GM19025 (cell line): ENCODE results near the gene STK36.
A peak's percentile ranks its signal among the peaks of the same experiment; 100 is the strongest.

Experiments
- ATAC-seq: cut with Tn5 transposase; IDR thresholded peaks from one replicate; pipeline ENCODE4 v1.9.1; 2021; ENCODE audit warnings: mild to moderate bottlenecking, low read depth, moderate library complexity; ENCODE audit not compliant: unreplicated experiment

Gene STK36, protein sequence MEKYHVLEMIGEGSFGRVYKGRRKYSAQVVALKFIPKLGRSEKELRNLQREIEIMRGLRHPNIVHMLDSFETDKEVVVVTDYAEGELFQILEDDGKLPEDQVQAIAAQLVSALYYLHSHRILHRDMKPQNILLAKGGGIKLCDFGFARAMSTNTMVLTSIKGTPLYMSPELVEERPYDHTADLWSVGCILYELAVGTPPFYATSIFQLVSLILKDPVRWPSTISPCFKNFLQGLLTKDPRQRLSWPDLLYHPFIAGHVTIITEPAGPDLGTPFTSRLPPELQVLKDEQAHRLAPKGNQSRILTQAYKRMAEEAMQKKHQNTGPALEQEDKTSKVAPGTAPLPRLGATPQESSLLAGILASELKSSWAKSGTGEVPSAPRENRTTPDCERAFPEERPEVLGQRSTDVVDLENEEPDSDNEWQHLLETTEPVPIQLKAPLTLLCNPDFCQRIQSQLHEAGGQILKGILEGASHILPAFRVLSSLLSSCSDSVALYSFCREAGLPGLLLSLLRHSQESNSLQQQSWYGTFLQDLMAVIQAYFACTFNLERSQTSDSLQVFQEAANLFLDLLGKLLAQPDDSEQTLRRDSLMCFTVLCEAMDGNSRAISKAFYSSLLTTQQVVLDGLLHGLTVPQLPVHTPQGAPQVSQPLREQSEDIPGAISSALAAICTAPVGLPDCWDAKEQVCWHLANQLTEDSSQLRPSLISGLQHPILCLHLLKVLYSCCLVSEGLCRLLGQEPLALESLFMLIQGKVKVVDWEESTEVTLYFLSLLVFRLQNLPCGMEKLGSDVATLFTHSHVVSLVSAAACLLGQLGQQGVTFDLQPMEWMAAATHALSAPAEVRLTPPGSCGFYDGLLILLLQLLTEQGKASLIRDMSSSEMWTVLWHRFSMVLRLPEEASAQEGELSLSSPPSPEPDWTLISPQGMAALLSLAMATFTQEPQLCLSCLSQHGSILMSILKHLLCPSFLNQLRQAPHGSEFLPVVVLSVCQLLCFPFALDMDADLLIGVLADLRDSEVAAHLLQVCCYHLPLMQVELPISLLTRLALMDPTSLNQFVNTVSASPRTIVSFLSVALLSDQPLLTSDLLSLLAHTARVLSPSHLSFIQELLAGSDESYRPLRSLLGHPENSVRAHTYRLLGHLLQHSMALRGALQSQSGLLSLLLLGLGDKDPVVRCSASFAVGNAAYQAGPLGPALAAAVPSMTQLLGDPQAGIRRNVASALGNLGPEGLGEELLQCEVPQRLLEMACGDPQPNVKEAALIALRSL (N-terminal part only)

GRCh38 chr2:218671654-218672566 lies at the start of gene STK36, which contains the start of gene RNF25:
Gene STK36, plus strand, starts transcription at chr2:218672086. Its CDS starts 744 bp downstream, at chr2:218672830.
Gene RNF25, minus strand, starts transcription at chr2:218672002. Its CDS starts 32 bp downstream, at chr2:218671970.
- ATAC-seq, result peak; percentile 95

DNA sequence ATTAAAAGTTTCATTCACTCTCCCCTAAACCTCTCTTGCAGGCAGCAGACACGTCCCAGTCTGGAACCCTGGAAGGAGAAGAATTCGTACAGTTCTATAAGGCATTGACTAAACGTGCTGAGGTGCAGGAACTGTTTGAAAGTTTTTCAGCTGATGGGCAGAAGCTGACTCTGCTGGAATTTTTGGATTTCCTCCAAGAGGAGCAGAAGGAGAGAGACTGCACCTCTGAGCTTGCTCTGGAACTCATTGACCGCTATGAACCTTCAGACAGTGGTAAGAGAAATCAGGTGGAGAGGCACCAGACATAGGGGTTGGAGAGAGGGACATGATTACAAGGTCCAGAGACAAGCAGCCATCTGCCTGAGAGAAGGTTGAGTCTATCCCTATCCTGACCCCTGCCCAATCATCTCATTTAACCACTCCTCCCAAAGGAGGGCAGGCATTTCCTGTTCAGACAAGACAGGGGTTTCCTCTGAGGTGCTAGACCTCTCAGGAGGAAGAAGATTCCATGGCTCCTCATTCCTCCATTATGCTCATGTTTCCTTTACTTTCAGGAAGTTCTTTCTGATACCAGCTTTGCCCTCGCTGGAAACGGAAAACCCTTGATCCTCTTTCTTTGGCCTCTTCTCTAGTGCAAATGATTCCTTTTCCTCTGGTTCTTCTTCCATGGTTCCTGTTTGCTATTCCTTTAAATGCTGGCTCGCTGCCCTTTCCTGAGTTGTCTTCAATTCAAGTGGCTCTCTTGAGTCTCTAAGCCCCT lies 49.1 kb upstream of the STK36 start:
- ATAC-seq, result no peak

DNA sequence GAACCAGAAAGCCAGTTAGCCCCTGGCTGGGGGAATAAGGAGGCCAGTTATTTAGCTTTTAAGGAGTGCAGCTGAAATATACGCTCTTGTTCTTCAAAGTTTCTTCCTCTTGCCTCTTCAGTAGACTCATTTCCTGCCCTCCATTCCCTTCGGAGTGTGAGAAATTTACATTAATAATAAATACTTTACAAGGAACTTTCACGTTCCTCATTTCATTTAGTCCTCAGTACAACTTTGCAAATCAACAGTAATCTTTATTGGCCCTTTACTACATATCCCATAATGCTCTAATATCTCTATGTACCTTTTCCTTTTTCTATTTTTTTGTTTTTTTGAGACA lies 48.5 kb upstream of the STK36 start:
- no peak for ATAC-seq

DNA sequence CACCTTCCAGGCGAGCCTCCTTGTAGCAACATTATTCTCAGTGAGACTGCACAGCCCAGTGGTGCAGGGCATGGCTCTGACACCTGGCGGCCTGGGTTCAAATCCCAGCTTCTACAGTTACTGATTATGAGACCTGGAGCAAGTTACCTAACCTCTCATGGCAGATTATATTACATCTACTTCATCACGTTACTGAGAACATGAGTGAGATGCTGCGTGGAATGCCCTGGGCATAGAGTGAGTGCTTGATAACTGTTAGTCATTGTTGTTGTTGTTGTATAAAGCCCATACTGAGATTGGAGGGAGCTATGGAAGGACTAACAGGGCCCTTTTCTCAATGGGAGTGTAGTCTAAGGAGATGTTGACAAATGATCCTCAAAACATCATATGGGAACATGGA lies 45.5 kb upstream of the STK36 start:
- ATAC-seq, result no peak

- ATAC-seq, result no peak
These were observed 43.9 kb upstream of the STK36 start for GRCh38 chr2:218627939-218628338.

DNA sequence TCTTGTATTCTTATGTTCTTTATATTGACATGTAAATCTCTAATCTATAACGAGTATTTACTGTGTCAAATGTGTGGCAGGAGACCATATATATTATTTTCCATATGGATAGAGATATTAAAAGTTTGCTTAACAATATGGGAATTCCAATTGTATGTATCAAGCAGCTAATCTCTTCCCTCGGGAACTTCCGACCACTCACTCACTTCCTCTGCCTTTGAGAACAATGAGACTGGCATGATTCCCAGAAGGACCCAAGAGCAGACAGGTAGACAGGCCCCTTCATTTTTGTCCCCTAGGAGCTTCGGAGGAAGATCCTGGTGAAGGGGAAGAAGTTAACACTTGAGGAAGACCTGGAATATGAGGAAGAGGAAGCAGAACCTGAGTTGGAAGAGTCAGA lies 40.0 kb upstream of the STK36 start:
- ATAC-seq, result no peak

DNA sequence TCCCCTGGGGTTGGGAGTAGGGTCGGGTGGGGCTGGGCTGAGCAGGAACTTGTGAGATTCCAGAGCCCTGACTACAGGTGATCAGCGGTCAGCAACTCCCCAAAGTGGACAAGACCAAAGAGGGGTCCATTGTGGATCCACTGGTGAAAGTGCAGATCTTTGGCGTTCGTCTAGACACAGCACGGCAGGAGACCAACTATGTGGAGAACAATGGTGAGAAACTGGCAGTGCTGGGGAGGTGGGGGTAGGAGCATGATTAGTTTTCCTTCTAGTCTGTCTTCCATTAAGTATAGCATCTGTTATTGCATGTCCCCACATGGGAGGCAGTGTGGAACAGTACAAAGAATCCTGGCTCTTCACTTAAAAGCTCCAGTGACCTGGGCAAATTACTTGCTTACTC lies 36.2 kb upstream of the STK36 start:
- ATAC-seq, result no peak

GRCh38 chr2:218638372-218638771 lies 33.5 kb upstream of the STK36 start:
- no peak for ATAC-seq

DNA sequence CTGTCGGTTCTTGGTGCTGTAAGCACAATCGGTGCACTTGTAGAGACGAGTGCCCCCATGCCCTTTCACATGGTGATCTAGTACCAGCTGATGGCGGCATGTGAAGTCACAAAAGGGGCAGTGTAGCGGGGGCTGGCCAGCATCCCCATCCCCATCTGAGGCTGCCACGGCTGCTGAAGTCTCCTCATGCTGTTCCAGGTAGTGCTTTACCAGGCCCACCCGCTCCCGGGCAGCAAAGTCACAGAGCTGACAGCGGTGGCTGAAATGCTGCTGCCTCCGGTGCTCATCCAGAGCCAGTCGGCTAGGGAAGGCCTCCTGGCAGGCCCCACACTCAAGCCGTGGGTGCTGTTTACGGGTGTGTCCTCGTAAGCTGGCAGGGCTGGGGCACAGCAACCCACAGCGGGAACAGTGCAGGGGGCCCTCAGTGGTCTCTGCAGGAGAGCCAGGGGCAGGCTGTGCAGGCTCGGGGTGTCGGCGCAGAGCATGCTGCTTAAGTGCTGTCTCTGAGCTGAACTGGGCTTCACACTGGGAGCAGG lies 29.7 kb upstream of the STK36 start:
- no peak for ATAC-seq

DNA sequence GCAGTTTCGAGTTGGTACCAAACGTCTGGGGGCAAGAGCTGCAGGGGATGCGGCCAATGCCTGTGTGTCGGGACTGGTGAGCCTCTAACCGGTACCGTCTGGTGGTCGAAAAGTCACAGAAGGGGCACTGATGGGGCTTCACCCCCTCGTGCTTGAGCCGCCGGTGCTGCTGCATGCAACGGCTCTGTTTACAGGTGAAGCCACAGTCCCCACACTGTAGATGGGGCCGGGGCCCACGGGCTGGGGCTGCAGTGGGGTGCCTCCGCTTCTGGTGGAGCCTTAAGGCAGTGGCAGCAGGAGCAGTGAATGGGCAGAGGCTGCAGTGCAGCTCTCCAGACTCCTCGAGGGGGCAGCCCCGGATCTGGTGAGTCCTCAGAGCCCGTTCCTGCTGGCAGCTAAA lies 29.1 kb upstream of the STK36 start:
- ATAC-seq, result no peak

GRCh38 chr2:218643751-218644310 lies 28.1 kb upstream of the STK36 start:
- no peak for ATAC-seq

DNA sequence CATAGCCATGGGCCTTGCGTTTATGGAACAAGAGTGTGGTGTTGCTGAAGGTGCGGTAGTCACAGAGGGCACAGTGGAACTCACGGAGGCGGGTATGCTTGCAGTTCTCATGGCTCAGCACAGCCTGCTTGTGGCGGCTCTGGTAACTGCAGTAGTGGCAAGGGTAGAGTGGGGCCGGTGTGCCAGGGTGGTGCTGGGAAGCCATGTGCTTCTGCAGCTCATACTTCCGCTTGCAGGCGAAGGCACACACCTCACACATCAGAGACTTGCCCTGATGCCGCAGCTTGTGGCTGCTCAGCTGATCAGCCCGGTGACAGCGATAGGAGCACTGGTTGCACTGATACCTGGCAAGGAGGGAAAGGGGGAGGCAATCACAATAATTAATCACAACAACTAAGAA lies 27.2 kb upstream of the STK36 start:
- ATAC-seq, result no peak

DNA sequence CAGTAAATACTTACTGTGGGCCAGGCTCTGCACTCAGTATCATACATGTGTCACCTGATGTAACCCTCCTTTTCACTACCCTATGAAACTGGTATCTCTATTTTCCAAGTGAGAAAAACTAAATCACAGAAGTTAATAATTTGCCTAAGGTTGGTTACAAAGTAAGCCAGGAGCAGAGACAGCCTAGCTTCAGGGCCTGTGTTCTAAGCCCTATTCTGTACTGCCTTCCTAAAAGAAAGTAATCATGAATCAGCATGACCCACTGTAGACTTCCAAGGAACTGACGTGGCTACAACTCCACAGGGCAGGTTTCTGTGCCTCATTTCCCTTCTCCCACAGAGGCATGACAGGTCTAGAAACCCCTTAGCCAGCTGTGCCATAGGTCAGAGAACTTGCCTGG lies 26.8 kb upstream of the STK36 start:
- ATAC-seq, result peak; percentile 56

DNA sequence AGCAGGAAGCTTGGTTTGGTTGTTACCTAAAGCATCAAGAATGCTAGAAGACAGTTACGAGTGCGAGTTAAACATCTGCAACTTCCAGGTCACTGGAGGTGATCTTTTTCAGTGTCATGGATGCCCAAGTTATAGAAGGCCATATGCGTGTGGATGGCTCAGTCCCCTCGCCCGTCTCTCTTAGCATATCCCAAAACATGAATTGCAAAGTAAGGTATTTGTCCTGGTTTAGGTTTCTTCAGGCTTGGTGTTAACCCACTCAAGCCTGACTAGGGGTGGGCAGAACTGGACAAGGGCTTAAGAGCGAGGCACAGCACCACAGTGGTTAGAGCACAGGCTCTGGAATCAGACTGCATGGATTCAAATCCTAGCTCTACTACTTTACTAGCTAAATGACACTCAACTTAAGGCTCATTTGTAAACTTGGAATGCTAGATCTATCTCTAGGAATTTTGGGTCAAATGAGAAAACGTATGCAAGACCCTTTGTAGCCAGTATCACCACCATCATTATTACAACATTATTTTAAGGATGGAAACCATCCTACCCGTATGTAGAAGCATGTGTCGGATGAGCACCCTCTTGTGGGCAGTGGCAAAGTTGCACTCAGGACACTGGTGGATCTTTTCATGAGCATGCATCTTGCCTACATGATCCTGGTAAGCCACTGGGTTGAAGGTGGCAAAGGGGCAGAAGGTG lies 23.6 kb upstream of the STK36 start:
- no peak for ATAC-seq

DNA sequence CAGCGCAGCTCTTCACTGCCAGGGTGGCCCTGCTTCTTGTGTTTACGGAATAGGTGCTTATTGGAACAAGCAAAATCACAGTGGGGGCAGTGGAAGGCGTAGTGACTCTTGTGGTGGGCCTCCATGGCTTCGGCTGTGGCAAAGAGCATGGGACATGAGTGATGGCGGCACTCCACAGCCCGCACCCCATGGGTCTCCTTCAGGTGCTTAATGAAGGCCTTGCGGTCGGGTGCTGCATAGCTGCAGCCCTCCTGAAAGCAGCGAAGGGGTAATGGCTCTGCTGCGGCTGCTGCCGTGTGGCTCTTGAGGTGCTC lies 23.1 kb upstream of the STK36 start:
- no peak for ATAC-seq

DNA sequence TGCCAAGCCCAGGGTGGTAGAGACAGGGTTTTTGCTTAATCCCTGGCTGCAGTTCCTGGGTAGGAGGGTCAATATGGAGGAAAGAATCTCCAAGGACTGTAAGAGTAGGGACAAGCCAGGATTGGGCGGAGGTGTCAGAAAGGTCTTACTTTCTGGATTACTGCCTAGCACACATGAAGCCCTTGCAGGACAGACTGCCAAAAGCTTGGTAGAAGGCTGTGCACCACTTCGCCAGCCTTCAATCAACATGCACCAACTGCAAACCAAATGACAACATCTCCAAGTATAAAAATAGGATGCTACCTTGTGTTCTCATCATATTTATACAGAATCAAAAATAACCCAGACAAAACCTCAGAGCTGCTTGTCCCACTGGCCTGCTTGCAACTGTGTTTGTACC lies 16.1 kb upstream of the STK36 start:
- no peak for ATAC-seq

GRCh38 chr2:218658671-218659257 lies 13.1 kb upstream of the STK36 start:
- ATAC-seq, result peak; percentile 31
